KOPT-K1 (cell line): ENCODE results near the gene NMU.
"Not testable (repeated sequence)": the region's sequence is repeated elsewhere in the genome, so short reads cannot be mapped to it uniquely, and the experiment has no call there.

Experiments used
- H3K27ac ChIP-seq: fragments of 200-600 bp; sonication (generic); 2 replicates; pipeline ENCODE4 v1.5.1; 2016; ENCODE audit warnings: antibody characterized with exemption, mild to moderate bottlenecking, low read depth, low read length; ENCODE audit not compliant: poor library complexity, severe bottlenecking
- H3K36me3 ChIP-seq: fragments of 200-600 bp; sonication (generic); 2 replicates; pipeline ENCODE4 v1.5.1; 2017; ENCODE audit warnings: antibody characterized with exemption, mild to moderate bottlenecking, low read length, moderate library complexity; ENCODE audit not compliant: insufficient read depth
- H3K9me3 ChIP-seq: fragments of 200-600 bp; sonication (generic); 2 replicates; pipeline ENCODE4 v1.5.1; 2017; ENCODE audit warnings: antibody characterized with exemption, low read length, mild to moderate bottlenecking; ENCODE audit not compliant: insufficient read depth, poor library complexity, severe bottlenecking

Gene NMU

GRCh38 chr4:55553441-55554201 lies 82.5 kb downstream of the NMU start:
- Histone ChIP-seq H3K27ac (peak overlapping the region; percentile 58), H3K9me3 (no peaks in the 10 kb centered on the region), H3K36me3 (no peaks in the 10 kb centered on the region)

GRCh38 chr4:55551964-55552363 lies 84.1 kb downstream of the NMU start:
- not testable (repeated sequence) for H3K27ac ChIP-seq, H3K36me3 ChIP-seq, H3K9me3 ChIP-seq

- Histone ChIP-seq H3K27ac (no peak overlapping the region), H3K9me3 (no peaks in the 10 kb centered on the region), H3K36me3 (no peaks in the 10 kb centered on the region)
Measured at GRCh38 chr4:55549888-55550287, 86.2 kb downstream of the NMU start.

GRCh38 chr4:55547918-55548317 lies 88.2 kb downstream of the NMU start:
- Histone ChIP-seq H3K9me3 (no peaks in the 10 kb centered on the region), H3K27ac (no peak overlapping the region), H3K36me3 (no peaks in the 10 kb centered on the region)

- peak overlapping the region; percentile 76 for H3K27ac ChIP-seq
- H3K9me3 ChIP-seq, result no peaks in the 10 kb centered on the region
- no peaks in the 10 kb centered on the region for H3K36me3 ChIP-seq
Measured at GRCh38 chr4:55547466-55547770, 88.7 kb downstream of the NMU start.

- H3K9me3 ChIP-seq, result no peaks in the 10 kb centered on the region
- peak within 1 kb of the TSS; percentile 76 for H3K27ac ChIP-seq
- no peaks in the 10 kb centered on the region for H3K36me3 ChIP-seq
Measured at GRCh38 chr4:55546756-55547465, 89.2 kb downstream of the NMU start, which contains the start of gene CLOCK. Gene CLOCK, minus strand, starts transcription at chr4:55546909. Its CDS starts 64,124 bp downstream, at chr4:55482785.

GRCh38 chr4:55546506-55546755 lies 89.7 kb downstream of the NMU start:
- Histone ChIP-seq H3K9me3 (no peaks in the 10 kb centered on the region), H3K27ac (peak overlapping the region; percentile 76), H3K36me3 (no peaks in the 10 kb centered on the region)

- Histone ChIP-seq H3K36me3 (no peaks in the 10 kb centered on the region), H3K27ac (peak overlapping the region; percentile 76), H3K9me3 (no peaks in the 10 kb centered on the region)
Measured at GRCh38 chr4:55545641-55546505, 90.2 kb downstream of the NMU start.
